HG03565 (cell line): ENCODE measurements around the gene CPLX1.
"Not testable (repeated sequence)": the region's sequence is repeated elsewhere in the genome, so short reads cannot be mapped to it uniquely, and the experiment has no call there.

Source experiments
- ATAC-seq: cut with Tn5 transposase; IDR thresholded peaks from one replicate; pipeline ENCODE4 v1.9.1; 2021; ENCODE audit warnings: mild to moderate bottlenecking, moderate library complexity; ENCODE audit not compliant: unreplicated experiment

CPLX1 gene

GRCh38 chr4:821181-821591 is 4.7 kb downstream of the CPLX1 start:
- no peak for ATAC-seq

- no peak for ATAC-seq
Observed at GRCh38 chr4:820230-821172, 5.4 kb downstream of the CPLX1 start.

GRCh38 chr4:819401-820229 is 6.3 kb downstream of the CPLX1 start:
- ATAC-seq = no peak

- ATAC-seq = no peak
Observed at GRCh38 chr4:818106-818921, 7.6 kb downstream of the CPLX1 start.

GRCh38 chr4:815464-816146 is 10.3 kb downstream of the CPLX1 start:
- no peak for ATAC-seq

DNA sequence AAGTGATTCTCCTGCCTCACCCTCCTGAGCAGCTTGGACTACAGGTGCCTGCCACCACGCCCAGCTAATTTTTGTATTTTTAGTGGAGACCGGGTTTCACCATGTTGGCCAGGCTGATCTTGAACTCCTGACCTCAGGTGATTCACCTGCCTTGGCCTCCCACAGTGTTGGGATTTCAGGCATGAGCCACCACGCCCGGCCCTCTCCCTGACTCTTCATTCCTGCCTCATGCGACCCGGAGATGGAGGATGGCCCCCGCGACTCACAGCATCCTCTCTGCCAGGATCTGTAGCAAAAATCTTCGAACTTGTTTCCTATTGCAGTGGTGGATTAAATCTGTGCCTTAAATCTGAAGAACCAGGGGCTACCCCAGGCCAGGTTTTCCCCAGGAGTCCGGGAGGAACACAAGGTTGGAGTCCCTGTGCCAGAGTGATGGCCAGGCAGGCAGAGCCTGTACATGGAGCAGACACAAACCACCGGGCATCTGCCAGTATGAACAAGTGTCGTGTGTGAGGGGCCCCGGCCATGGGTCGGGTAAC is 11.5 kb downstream of the CPLX1 start:
- no peak for ATAC-seq

- no peak for ATAC-seq
Observed at GRCh38 chr4:813900-814299, 12.0 kb downstream of the CPLX1 start.

GRCh38 chr4:808860-809570 is 16.9 kb downstream of the CPLX1 start:
- ATAC-seq = no peak

GRCh38 chr4:807792-808191 is 18.1 kb downstream of the CPLX1 start:
- ATAC-seq = no peak

GRCh38 chr4:806979-807378 is 18.9 kb downstream of the CPLX1 start:
- ATAC-seq = not testable (repeated sequence)

- ATAC-seq = no peak
Observed at GRCh38 chr4:804804-805203, 21.1 kb downstream of the CPLX1 start.

GRCh38 chr4:803884-804283 is 22.0 kb downstream of the CPLX1 start:
- no peak for ATAC-seq

DNA sequence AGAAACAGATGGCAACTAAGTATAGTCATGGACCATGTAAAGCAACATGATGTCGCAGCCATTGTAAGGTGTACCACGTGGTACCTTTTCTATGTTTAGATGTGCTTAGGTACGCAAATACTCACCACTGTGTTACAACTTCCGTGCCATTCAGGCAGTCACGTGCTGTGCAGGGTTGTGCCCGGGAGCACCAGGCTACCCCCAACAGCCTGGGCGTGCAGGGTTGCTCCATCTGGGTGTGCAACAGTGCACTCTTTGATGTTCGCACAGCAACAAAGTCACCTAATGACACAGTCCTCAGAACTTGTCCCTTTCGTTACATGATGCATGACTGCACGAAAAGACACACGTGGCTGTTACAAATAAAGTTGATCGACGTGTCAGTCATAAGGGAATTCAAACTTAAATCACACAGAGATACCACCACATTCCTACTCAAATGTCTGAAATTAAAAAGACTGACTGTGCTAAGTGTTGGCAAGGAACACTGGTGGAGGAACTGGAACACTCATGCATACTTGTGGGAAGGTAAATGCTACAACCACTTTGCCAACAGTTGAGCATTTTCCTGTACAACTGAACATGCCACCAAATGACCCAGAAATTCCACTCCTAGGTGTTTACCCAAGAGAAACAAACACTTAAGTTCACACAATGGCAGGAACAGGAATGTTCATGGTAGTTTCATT is 24.3 kb downstream of the CPLX1 start:
- no peak for ATAC-seq

GRCh38 chr4:797066-797465 is 28.9 kb downstream of the CPLX1 start:
- ATAC-seq = no peak

GRCh38 chr4:796206-796605 is 29.7 kb downstream of the CPLX1 start:
- ATAC-seq = no peak

DNA sequence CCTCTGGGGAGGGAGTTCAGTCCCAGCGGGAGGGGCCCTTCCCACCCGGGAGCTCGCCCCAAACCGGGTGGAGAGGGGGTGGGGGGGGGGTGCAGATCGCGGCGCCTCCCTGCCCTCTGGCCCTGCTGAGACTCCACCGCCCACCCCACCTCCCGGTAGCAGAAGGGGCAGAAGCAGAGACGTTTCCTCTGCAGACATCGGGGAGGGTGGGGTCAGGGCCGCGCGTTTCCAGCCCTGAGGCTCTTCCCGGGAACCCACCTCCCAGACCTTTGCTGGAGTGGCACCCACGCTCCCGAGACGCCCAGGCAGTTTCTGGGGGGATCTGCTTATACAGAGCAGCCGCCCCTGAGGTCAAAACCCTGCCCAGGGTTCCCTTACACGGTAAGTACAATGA is 30.2 kb downstream of the CPLX1 start:
- no peak for ATAC-seq

- ATAC-seq = no peak
Observed at GRCh38 chr4:794900-795725, 30.8 kb downstream of the CPLX1 start.
